HK-2 (cell line): ENCODE results near the gene POU4F2.

ENCODE experiments used
- DNase-seq: peaks from one replicate; pipeline ENCODE4 v3.0.0-alpha.2; 2018; ENCODE audit not compliant: unreplicated experiment

POU4F2 gene, protein sequence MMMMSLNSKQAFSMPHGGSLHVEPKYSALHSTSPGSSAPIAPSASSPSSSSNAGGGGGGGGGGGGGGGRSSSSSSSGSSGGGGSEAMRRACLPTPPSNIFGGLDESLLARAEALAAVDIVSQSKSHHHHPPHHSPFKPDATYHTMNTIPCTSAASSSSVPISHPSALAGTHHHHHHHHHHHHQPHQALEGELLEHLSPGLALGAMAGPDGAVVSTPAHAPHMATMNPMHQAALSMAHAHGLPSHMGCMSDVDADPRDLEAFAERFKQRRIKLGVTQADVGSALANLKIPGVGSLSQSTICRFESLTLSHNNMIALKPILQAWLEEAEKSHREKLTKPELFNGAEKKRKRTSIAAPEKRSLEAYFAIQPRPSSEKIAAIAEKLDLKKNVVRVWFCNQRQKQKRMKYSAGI

GRCh38 chr4:146638786-146639505 is at the start of gene POU4F2:
POU4F2 (plus strand) TSS chr4:146638893; CDS start chr4:146639141, 248 bp downstream.
- peak; percentile 18 for DNase-seq

DNA sequence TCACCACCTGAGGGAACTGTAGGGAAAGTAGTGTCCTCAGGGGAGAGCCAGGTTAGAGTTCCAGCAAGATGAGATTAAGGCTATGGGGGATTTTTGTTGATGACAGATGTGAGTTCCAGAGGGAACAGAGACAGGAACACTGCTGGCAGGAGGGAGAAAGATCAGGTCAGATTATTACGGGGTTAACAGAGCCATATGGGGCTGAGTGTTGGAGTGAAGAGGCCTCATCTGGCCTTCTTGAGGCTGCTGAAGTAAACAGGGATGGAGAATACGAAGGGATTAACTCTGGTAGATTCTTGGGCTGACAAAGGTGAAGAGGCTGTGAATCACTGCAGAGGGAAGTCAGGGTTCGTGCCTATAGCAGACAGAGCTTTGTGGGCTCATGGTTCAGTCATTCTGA is 47.9 kb upstream of the POU4F2 start:
- DNase-seq: no peak

- DNase-seq: no peak
Observed at GRCh38 chr4:146592019-146592418, 46.7 kb upstream of the POU4F2 start.

GRCh38 chr4:146632770-146633470 is 5.8 kb upstream of the POU4F2 start:
- no peak for DNase-seq

- no peak for DNase-seq
Observed at GRCh38 chr4:146633471-146633800, 5.3 kb upstream of the POU4F2 start.

DNA sequence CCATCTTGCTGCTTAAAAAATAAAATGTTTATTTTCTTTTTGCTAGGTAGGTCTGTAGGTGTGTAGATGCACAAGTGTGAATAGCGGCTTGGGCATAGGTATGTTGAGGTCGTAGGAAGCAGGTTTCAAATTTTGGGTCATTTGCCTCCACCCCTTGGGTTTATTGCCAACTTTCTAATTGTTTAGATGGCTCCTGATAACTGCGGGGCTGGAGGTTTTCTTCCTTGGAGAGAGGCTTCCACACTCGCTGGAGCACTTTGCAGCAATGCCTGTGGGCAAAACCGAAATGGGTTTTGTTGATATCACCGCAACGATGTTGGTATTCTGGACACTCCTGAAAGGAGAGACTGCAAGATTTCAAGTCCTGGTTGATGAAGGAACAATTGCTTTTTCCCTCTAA is 3.9 kb upstream of the POU4F2 start:
- no peak for DNase-seq

GRCh38 chr4:146637621-146638332 is 916 bp upstream of the POU4F2 start:
- no peak for DNase-seq

GRCh38 chr4:146638333-146638785 is 334 bp upstream of the POU4F2 start:
- DNase-seq: no peak

- DNase-seq: no peak
Observed at GRCh38 chr4:146639506-146639932, 826 bp downstream of the POU4F2 start.

GRCh38 chr4:146640021-146640464 is 1.4 kb downstream of the POU4F2 start:
- no peak for DNase-seq

DNA sequence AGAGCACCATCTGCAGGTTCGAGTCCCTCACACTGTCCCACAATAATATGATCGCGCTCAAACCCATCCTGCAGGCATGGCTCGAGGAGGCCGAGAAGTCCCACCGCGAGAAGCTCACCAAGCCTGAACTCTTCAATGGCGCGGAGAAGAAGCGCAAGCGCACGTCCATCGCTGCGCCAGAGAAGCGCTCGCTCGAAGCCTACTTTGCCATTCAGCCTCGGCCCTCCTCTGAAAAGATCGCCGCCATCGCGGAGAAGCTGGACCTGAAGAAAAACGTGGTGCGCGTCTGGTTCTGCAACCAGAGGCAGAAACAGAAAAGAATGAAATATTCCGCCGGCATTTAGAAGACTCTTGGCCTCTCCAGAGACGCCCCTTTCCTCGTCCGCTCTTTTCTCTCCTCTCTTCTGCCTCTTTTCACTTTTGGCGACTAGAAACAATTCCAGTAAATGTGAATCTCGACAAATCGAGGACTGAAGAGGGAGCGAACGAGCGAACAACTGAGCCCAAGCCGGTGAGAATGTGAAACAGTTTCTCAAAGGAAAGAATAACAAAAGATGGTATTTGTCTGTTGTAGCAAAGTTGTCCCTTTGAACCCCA is 1.9 kb downstream of the POU4F2 start:
- no peak for DNase-seq

GRCh38 chr4:146641762-146642161 is 3.1 kb downstream of the POU4F2 start:
- DNase-seq: no peak

- no peak for DNase-seq
Observed at GRCh38 chr4:146643812-146644401, 5.2 kb downstream of the POU4F2 start.

DNA sequence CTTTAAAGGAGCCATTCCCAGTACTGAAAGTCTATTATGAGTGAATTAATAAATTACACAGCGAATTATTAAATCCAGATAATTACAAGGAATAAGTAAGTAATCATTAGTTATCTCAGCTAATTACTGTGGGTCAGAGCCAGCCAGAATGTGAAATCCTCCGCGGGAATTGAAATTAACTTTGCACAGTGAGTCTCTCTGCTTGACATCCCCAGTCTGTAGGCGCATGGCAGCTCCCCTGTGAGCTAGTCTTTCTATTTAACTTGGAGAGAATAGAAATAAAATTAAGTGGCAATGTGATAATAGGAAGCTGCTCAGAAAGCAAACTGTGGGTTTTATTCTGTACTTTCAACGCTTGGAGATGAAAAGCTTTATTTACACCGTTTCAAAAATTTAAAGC is 7.2 kb downstream of the POU4F2 start:
- no peak for DNase-seq

DNA sequence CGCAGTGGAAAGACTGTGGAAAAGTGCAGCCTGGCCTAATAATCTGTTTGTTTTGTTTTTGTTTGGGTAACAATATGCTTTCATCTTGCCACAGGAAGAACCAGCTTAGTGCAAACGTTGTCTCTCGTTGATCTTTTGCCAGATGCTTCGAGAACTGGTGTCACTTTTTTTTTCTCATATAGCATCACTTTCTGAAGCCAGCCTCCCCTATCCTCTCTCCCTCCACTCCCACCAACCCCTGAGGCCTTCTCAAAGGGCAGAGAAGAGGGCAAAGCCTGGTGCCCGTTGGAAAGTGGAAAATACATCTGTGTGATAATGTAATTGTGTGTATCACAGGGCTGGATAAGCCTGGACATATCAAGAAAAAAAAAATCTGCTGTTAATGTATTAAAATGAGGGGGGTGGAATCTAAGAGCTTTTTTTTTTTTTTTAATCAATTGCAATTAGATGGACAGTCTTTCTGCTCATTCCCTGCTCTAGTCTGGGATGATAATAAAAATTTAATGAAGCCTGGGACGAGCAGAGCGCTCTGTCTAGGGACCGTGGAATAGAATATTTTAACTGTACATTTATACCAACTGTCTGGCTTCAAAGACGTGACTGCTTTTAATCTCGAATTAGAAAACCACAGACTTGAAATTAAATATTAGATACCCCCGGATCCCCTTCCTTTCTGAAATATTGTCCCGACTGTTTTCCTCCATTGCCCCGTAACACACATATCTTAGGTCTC is 8.1 kb downstream of the POU4F2 start:
- DNase-seq: no peak

GRCh38 chr4:146647615-146648460 is 9.1 kb downstream of the POU4F2 start:
- DNase-seq: no peak

DNA sequence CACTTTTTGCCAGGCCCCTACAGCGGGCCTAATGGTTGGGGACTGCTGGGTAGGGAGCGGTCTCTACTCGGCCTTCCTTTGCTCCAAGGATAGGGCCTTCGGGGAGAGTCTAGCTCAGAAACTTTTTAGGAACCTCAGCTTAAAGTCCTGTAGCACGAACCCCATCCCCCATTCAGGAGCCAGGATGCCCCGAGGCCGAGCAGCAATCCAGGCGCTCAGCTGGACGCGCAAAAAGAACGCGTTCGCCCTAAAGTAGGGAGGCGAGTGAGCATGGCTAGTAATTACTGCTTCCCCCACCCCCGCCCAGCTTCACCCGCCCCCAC is 9.7 kb downstream of the POU4F2 start:
- DNase-seq: no peak

DNA sequence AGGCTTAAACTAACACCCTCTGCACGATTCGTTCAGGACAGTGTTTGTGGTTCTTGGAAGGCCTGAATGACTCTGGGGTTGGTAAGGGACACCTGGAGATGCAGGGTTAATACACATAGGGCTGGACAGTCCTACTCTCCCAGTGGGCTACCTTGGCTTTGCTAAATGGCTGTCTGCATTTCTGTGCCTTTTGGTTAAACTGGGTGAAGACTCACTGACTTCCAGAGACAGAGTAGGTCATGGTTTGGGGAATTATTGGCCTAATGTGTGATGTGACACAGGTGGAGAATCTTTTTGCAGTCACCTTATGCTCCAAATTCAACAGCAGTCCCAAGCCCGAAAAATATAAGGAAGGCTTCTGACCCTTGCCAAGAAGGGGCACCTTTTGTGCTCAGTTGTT is 10.5 kb downstream of the POU4F2 start:
- DNase-seq: no peak

DNA sequence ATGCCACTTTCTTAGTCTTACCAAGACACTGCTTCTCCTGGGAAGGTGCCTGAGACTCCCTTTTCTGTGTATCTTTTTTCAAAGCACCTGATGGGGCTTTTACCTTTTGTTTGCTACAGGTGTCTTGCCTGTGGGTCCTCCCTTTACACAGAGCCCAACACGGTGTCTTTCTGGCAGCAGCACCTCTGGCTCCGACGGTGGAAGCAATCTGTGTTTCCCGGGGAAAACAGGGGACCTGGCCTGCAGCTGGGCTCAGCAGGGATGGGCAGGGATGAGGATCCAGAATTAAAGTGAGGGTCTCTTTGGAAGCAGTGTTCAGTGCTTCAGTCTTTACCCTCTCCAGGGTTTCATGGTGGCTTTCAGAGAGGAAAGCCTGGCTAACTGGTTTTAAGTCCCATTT is 11.3 kb downstream of the POU4F2 start:
- no peak for DNase-seq
